EL (cell line): ENCODE measurements around the gene VSTM4.

Experiments used
- DNase-seq: peaks from one replicate; pipeline ENCODE4 v3.0.0-alpha.2; 2016

The VSTM4 gene

DNA sequence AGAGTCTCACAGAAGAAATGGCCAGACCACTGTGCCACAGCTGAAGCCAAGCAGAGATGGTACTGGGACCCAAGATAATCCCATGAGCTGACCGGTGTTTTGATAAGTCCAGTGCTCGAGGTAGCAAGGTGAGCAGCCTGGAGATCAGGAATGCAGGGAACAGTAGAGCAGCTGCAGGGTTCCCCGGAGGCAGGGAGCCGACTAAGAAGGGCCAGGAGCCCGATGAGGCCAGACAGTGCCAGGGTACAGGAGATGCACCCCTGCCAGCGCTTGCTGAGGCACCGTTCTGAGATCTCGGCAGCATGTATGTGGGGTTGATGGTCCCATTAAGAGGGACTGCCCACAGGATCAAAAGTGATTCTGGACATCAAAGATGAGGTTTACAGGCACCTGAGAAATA is 47.1 kb downstream of the VSTM4 start:
- DNase-seq, result no peak

DNA sequence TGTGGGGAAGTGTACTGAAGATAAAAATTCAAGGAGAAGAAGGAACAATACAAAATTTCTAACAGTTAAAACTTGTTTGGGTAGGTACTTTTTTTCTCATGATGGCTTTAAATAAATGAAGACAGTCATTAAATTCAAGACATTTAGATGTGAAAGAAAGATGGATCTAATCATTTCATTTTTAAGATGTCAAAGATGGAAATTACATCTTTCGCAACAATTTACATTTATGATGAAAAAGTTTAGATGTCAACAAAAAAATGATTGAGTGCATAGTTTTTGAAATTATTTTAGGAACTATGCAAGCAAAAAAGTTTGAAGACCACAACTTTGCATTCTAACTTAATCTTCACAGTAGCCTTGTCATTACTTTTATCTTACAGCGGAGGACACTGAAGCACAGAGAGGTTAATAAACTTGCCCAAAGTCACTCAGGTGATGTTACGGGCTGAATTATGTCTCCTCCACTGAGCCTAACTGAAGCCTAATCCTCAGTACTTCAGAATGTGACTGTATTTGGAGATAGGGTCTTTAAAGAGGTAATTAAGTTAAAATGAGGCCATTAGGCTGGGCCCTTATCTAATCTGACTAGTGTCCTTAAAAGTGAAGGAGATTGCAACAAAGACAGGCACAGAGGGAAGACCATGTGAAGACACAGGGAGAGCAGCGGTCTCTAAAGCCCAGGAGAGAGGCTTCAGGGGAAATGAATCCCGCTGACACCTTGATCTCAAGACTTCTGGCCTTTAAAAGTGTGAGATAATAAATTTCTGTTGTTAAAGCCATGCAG is 48.2 kb downstream of the VSTM4 start:
- DNase-seq, result no peak

DNA sequence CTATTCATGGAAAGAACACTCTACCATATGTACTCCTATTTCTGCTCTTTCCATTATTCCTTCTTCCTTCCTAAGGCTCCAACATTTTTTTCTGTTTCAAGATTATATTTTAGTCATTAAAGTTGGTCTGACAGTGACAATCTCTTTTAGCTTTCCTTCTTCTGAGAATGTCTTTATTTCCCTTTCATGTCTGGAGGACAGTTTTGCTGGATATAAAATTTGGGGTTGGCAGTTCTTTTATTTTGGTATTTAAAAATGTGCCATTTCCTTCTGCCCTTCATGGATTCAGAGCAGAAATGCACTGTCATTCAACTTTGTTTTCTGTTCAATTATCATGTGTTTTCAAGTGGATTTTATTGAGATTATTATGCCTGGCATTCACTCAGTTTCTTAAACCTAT is 53.1 kb downstream of the VSTM4 start:
- no peak for DNase-seq

DNA sequence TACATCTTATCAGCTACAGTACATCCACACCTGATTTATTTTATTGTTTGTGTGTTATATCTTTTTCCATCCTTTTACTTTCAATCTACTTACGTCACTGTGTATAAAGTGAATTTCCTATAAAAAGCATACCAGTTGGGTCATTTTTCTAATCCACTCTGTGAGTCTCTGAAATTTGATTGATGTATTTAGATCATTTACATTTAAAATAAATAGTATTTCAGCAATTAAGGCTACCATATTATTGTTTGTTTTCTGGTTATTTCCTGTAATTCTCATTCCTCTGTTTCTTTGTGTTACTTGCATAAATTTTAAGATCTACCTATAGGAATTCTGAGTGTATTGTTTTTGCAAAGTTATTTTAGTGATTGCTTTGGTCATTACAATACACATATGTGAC is 53.7 kb downstream of the VSTM4 start:
- no peak for DNase-seq

DNA sequence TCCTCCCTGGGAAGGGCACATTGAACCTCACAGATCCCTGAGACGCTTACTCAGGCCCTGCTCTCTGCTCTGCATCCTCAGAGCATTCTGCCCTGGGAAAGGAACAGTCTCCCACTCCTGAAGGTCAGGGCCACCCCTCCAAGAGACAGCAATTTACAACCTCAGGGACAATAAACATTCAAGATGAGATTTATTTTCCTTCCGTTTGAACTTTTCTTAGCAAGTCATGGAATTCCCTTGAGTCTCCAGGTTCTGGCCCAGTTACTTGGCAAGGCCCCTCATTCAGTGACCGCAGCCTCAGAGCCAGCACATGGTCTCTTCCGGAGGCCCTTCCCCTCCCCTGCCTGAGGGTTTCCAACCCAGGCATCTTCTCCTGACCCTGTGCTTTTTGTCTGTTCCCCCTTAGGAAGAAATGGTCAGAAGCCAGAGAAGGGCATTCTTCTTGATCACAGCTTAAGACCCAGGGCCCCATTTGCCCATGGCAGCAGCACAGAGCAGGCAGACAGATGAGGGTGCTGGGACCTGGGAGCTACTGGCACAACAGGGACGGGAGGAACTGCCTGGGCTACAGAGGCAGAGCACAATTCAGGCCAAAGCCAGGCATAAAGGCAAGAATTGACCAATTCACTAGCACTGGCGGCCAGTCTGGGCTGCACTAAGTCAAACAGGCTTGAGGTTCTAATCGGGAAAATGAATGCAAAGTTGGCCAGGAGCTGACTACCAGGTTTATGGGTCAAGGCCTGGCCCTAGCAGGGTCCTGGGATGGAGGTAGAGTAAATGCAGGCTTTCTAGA is 56.7 kb downstream of the VSTM4 start:
- DNase-seq, result no peak

DNA sequence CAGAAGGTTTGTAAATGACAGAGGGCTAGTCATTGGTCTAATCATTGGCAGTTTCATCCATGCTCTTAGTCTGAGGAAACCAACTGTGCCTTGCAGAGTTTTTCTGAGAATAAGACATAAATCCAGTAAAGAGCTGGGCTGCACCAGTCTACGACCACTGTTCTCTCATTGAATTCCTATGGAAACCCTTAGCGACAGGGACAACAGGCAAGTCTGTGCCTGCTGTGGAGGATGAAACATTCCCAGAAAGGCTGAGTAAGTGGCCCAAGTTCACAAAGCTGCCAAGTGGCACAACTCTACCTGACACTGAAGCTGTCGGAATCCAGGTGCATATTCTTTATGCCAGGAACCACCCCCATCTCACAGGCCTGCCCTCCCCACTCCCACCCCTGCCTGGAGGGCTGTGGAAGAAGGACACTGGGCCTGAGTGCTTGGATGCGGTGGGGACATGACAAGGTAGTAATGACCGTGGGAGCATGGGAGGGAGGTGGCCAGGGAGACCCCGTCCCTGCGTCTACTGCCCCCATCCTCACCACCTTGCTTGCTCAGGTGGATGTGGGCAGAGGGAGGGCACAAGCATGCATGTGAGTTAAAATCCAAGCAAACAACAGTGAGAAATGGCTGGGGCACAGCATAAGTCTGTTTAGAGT is 58.0 kb downstream of the VSTM4 start:
- DNase-seq, result no peak

DNA sequence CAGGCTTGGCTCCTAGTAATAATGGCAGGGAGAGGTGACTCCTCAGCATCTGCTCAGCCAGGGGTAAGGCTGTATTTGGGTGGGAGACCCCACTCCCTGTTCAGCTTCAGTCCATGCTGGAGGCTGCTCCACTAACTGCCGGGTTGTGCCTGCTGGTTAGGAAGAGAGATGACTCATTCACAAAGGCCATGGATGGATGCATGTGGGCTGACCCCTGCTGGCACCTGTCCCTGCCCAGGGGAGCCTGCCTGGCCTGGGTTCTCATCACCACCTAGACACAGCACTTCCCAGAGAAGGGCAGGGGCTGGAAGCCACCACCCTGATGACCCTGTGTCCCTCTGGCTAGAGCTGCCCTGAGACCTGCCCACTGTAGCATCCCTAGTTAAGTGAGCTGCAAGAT is 59.0 kb downstream of the VSTM4 start:
- DNase-seq, result peak; percentile 19

DNA sequence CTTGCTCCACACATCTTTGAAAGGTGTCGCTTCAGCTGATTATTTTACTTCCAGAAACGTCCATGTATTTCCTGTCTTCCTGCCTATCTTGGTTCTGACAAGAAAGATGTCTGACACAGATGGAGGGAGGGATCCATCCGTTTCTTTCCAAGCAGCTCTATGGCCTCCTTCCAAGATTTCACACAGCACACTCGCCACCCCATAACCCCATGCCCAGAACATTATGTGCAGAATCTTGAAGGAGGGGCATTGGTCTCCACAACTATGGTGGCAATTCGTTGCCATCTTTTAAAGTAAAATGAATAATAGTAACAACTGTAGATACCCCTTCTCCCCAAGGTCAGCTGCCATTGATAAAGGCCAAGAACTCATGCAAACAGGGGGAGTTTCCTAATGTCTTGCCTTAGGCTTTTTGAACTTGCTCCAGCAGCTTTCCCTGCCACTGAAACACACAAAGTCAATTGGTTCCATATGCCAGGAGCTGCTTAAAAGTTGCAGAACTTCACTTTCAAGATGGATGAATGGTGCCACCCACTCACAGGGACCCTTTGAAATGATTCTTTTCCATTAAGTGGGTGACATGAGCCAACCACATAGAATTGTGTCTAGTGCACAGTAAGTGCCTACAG is 60.0 kb downstream of the VSTM4 start:
- DNase-seq, result no peak

DNA sequence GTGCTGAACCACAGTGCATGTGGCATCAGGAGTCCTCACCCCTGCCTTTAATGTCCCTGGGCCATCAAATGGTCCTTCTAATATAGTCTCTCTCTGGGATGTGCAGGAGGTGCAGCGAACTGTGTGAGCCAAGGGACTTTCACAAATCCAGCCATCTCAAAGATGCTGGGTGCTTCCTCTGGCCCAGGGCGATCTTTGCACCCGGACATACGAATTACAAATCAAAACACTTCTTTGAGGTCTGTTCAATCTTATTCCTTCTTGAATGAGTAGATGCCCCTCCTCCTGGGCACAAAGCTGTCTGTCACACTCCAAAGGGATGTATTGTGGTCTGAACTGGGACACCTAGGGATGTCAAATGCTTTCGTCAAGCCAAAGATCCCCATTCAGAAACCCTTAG is 60.6 kb downstream of the VSTM4 start:
- DNase-seq, result no peak

DNA sequence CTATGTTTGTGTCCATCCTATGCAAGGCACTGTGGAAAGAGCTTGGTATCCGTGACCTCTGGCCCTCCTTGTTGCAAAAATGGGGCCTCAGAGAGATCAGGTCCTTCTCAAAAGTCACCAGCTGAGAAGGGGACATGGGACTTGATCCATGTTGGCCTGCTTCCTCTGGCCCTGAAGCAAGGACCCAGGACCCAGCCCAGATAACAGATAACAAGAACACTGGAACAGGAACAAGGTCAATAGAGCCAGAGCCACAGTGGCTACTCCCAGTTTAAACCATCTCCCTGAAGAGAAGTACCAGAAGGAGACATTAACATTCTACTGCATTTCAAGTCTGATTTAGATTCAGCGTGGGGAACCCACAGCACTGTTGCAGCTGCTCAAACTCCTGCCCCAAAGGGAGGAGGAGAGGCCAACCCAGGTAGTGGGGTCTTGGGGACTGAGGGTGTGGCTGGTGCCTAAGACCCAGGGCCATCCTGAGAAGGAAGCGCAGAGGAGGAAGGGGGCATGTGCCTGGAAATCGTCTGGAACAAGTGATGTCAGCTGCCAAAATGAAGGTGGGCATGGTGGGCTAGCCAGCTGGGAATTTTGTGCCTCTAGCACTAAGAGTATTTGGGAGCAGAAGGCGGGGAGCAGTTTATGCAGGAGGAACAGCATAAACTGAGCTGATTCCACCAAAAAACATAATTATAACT is 61.2 kb downstream of the VSTM4 start:
- DNase-seq, result no peak

DNA sequence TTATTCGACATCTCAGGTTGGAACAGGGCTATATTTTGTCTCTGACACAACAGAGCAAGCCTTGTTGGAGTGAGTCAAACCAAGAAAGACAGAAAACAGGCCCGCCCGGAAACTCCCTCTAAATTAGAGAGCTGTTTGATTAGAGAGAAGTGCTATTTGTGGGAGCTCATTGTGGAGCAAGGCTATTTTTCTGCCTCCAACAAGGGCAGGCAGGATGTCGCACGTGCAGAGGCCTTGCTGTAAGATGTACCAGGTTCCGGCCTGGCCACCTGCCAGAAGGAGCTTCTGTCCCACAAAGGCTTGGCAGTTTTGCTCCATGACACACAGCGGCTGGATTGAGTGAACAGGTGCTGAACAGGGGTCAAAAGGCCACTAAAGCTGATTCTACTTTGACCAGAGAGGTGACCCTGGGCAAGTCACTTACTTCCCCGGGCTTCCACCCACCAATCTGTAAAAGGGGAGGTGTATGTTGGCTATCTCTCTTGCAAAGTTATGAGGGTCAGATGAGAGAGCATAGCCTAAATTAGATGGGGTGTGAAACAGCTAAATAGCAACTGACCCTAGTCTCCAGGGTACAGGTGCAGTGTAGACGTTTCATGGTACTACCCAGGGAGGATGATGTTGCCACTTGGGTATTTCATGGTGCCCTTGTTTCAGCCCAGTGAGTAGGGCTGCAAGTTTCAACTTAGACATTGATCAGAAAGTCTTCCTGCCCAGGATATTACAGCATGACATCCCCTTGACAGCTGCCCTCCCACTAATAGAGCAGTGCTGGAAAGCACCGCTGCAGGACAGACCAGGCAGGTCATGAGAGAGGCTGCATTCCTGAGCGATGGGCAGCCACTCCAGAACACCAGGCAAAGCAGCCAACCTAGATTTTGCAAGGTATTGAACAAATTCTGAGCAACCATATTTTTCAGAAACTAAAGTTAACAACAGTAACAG is 62.0 kb downstream of the VSTM4 start:
- DNase-seq, result no peak

DNA sequence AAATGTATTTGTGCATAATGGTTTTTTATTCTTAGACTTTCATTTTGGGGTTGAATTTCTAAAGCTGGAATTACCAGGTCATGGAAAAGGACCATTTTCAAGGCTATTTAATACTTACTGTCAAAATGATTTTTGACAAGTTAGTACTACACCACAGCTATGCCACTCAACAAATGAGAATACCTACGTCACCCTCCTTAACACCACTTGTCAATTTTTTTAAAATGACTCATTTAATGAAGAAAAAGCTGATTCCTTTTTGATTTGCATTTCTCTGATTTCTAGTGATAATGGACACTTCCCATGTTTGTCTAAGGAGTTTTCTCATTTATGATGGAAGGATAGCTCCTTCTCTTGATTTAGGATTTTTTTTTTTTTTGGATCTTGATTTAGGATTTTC is 63.3 kb downstream of the VSTM4 start:
- DNase-seq, result no peak

DNA sequence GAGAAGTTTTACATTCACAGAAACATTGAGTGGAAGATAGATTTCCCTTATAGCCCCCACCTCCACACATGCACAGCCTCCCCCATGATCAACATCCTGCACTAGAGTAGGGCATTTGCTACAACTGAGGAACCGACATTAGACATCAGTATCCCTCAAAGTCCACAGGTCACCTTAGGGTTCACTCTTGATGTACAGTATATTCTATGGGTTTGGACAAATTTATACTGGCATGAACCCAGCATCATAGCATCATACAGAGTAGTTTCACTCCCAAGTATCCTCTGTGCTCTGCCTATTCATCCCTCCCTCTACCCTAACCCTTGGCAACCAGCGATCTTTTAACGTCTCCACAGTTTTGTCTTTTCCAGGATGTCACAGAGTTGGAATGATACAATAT is 64.4 kb downstream of the VSTM4 start:
- DNase-seq, result no peak

DNA sequence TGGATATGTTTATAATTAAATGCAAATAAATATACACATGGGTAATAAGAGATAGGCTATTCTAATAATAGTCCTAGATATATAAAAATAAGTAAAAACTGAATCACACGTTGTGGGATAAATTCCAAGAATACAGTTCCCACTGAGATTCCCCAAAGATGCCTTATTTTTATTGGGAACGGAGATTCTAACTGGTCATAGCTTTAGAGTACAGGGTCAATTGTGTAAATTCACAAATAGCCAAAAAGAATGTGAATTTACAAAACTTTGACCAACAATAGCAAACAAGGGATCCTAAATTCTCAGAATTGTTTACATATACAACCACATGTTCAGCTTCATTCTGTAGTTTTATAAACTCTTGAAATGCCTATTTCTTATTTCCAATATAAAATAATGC is 65.0 kb downstream of the VSTM4 start:
- DNase-seq, result peak; percentile 22

DNA sequence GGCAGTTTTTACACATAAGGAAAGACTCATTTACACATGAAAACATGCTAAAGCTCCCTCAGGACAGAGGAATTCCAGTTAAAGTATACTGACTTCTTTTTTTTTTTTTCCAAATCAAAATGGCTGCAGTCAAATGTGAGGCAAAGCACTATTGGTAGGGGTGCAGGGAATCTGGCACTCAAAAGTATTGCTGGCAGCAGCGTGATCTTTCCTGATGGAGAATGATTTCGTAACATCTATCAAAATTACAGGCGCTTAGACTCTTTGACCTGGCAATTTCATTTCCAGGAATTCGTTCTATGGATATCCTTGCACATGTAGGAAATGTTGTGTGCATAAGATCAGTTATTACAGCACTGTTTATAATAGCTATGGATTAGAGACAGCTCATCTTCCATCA is 65.7 kb downstream of the VSTM4 start:
- DNase-seq, result no peak

DNA sequence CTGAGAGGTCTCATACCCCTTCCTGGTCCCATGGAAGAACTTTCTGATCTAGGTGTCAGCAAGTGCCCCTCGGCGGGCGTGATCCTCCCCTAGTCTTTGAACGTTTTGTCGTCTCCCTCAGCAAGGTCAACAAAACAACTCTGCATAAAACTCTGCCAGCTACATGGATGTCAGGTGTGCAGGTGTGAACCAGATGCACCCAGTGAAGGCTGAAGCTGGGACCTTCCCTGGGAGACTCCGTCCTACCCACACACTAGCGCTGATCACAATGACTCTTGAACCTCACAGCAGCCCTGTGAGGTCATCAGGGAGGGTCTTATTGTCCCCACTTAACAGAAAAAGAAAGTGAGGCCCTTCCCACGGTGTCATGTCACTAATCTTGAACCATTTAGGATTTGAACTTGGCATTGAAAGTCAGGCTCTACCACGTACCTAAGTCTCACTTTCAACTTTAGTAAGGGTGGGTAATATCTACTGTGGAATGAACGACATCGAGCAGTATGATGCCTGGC is 68.1 kb downstream of the VSTM4 start:
- no peak for DNase-seq

DNA sequence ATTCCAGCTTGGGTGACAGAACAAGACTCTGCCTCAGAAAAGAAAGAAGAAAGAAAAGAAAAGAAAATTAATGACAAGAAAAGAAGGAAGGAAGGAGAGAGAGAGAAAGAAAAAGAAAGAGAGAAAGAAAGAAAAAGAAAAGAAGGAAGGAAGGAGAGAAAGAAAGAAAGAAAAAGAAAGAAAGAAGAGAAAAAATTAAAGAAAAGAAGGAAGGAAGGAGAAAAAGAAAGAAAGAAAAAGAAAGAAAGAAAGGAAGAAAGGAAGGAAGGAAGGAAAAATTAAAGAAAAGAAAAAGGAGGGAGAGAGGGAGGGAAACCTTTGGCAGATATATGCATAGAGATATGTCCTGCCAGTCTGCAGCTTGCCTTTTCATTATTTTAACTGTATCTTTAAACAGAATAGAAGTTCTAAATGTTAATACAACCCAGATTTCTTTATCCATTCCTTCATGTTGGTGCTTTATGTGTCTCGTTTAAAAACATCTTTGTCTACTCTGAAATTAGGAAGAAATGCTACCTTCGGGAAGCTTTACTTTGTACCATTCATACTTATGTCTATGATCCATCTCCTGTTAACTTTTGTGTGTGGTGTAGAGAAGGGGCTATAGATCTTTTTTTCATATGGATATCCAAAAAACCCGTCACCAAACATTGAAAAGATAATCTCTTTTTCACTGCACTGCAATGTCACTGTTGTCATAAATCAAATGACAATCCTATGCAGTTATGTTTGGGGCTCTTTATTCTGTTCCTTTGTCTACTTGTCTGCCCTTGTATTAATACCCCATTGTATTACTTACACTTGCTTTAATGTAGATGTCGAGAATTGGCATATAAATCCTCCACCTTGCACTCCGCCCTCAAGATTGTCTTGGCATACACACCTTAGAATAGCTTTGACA is 70.8 kb downstream of the VSTM4 start:
- no peak for DNase-seq

DNA sequence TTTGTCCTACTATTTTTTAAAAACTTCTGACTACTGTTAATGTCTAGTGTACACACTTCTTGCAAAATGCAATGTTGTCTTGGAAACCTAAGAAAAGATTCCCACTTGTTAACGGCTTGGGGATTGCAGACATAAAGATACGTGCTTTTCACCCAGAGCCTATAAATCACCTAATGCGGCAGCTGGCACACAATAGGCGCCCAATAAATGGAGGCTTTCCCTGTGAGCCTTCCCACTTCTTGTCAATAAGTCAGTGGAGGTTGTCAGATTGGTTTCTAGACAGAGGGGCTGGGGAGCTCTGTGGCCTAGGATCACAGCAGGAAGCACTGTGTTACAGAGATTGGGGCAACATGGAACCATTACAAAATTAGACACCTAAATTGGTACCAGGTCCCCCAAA is 74.7 kb downstream of the VSTM4 start:
- DNase-seq, result no peak

DNA sequence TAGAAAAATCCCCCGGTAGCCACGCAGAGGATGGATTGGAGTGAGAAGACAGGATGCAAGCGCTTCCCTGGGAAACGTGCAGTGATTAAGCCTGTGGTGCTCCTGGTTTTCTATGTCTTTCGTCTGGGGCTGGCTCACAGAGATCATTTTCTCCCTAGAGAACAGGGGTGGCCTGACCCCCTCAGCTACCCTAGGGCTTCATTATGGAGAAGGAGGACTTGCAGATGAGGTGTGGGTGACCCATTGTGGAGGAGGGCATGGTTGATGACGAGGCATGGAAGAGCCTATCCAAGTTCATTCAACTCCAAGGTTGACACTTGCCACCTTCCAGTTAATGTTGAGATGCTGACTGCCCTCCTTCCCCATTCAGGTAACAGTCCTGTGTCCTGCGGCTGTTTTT is 75.9 kb downstream of the VSTM4 start:
- no peak for DNase-seq

DNA sequence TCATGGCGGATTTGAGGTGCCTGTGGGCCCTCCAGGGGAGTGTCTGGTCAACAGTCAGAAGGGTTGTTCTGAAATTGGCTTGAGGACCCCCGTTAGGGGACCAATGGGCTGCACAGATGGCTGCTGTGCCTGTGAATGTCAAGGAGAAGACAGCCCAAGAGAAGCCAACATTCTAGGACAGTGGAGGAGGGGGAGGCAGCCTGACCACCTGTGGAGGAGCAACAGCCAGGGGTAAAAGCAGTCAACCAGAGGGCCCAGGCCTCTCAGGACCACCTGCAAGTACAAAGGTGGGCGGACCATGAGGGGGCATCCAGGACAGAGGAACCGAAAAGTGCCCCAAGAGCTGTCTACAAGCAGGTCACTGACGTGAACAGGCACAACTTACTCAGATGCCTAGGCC is 76.6 kb downstream of the VSTM4 start:
- no peak for DNase-seq
